Heart right ventricle (tissue), 16 donors: Measurements from ENCODE around the gene TUBGCP6. TPM values are rescaled to one million over a fixed set of nuclear protein-coding genes. Genes with fewer than 3 reads are reported as not detected.

ENCODE experiments used
- ATAC-seq, 8 donors: fragments of 200-7000 bp; cut with Tn5 transposase; one replicate each; pipeline ENCODE4 v1.9.1; 2020; ENCODE audit warnings: mild to moderate bottlenecking in 8 of 8, moderate library complexity in 8 of 8, moderate number of reproducible peaks in 1 of 8
- DNase-seq, 2 donors: peaks; one replicate each; pipeline ENCODE4 v3.0.0-alpha.2; 2020
- H3K27ac ChIP-seq, 10 donors: fragments of 200-600 bp; sonication (generic) in 2 of 10; one replicate each; pipeline versions ENCODE4 v1.5.0 to v1.8.0; 2020 to 2022; ENCODE audit warnings: mild to moderate bottlenecking in 3 of 10
- H3K27me3 ChIP-seq, 7 donors: fragments of 200-600 bp; one replicate each; pipeline ENCODE4 v1.8.0; 2021 to 2022; ENCODE audit warnings: mild to moderate bottlenecking in 2 of 7
- H3K36me3 ChIP-seq, 9 donors: fragments of 200-600 bp; sonication (generic) in 1 of 9; one replicate each; pipeline versions ENCODE4 v1.5.0 to v1.8.0; 2020 to 2022; ENCODE audit warnings: mild to moderate bottlenecking in 2 of 9
- H3K4me1 ChIP-seq, 9 donors: fragments of 200-600 bp; sonication (generic) in 1 of 9; one replicate each; pipeline versions ENCODE4 v1.5.0 to v1.8.0; 2020 to 2022; ENCODE audit warnings: mild to moderate bottlenecking in 4 of 9
- H3K4me3 ChIP-seq, 10 donors: fragments of 200-600 bp; sonication (generic) in 2 of 10; one replicate each; pipeline versions ENCODE4 v1.5.0 to v1.8.0; 2020 to 2022; ENCODE audit warnings: mild to moderate bottlenecking in 7 of 10, moderate library complexity in 2 of 10
- H3K9me3 ChIP-seq, 11 donors: fragments of 200-600 bp in 10 of 11; sonication (generic) in 2 of 11; one replicate each; pipeline versions ENCODE4 v1.5.0 to v1.8.0; 2013 to 2022; ENCODE audit warnings: mild to moderate bottlenecking in 2 of 11, control low read depth in 1 of 11, moderate library complexity in 1 of 11
- CTCF ChIP-seq, 9 donors: fragments of 200-600 bp; sonication (generic) in 2 of 9; IDR thresholded peaks; one replicate each; pipeline versions ENCODE4 v1.5.0 to v1.8.0; 2021 to 2022; ENCODE audit warnings: antibody characterized with exemption in 9 of 9, mild to moderate bottlenecking in 5 of 9, moderate library complexity in 1 of 9
- WGBS, 2 donors: extraction: QIAGEN DNeasy Blood & Tissue Kit; methylation state at CpG; one replicate each; pipeline ENCODE4 v1.1.7; 2013; ENCODE audit warnings: inconsistent platforms in 1 of 2; 5-methylcytosine and 5-hydroxymethylcytosine counted together
- intact Hi-C, 10 donors: fragments of 100-400 bp; cut with DNase I; formaldehyde crosslinking; loops; one replicate each; pipeline versions ENCODE4 v1.11.1 to v1.14.2; 2022
- polyA plus RNA-seq, 2 donors: library from polyadenylated mRNA; stranded (reverse); fragments of 200-250 nt; gene quantifications; one replicate each; pipeline ENCODE4 v1.2.3, GENCODE V29; 2013
- total RNA-seq, 10 donors: library from RNA; stranded (reverse); fragmentation: NEBNext Ultra II Directional in 3 of 10; extraction: Animal tissue kit (Norgen Biotek cat#: 25700) in 3 of 10; gene quantifications; one replicate each; pipeline versions ENCODE4 v1.2.1 to v1.2.4, GENCODE V29; 2021 to 2023
- donor health status: Arrhythmogenic right ventricular cardiomyopathy.
- donor health status: ischemic (EF 13 %, LVEDD 7.1; RV severe dilation, severe dysfunction).
- donor health status: healthy with polysubstance abuse.
- donor health status: DM: no; HTN: yes; CAD: no.
- donor health status: DM: no; HTN: no; CAD: no.
- donor health status: ischemic (EF 25% LVEDD 6.9; RV normal size, moderate dysfunction).
- donor health status: ischemic (EF 25% LVEDD 5.7; RV mildly dilated, moderate dysfunction).
- donor health status: healthy.
- donor health status: DM: yes; HTN: yes; CAD: no.
- donor health status: Ischemic cardiomyopathy.
- donor health status: ischemic (EF 35%, LVEDD 5.7; RV mildly dilated, moderate dysfunction).
- donor health status: nonischemic (EF 11% LVEDD 7.7; RV severe dilation, severe dysfunction).
- donor health status: DM: yes; HTN: yes; CAD: no.
- donor health status: PGD.
- donor health status: ischemic (EF 29% LVEDD 5.4; RV normal size, mild dysfunction).
- donor health status: nonischemic (EF 23%, LVEDD 6.1; RV moderate dilation, normal function).

Gene TUBGCP6
- total and polyA plus RNA-seq, 12 donors: 14.2 to 40.7 (median 18.5) TPM

DNA sequence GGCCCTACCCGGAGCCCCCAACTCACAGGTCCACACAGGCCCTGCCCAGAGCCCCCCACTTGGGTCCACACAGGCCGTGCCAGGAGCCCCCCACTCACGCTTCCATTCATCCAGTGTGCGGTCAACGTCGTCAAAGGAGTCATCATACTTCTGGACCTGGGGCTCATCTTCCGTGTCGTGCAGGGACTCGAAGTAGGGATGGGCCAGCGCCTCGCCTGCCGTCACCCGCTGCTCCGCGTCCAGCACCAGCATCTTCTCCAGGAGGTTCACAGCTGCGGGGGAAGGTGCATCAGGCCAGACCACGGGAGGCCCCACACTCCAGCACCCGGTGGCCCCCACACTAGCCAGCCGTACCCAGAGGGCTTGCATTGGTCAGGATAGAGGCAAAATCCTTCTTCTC, 10.3 kb upstream of the TUBGCP6 start:
- no peak for DNase-seq
- 89% methylated on average over 19 of the region's 19 CpGs for WGBS, 2 donors
- Histone ChIP-seq H3K27ac (no peak overlapping the region), H3K4me3 (no peak overlapping the region), H3K4me1 (peaks cover 8 to 43% (median 24%) of the 10 kb centered on the region in 9 donors), H3K9me3 (no peaks in the 10 kb centered on the region), H3K27me3 (peaks cover 0 to 1% (median 0%) of the 10 kb centered on the region in 7 donors), H3K36me3 (peaks cover 0 to 18% (median 0%) of the 10 kb centered on the region in 9 donors)
- no peak for TF ChIP-seq CTCF (IDR thresholded peaks at IDR 0.05)
- intact Hi-C loops: loop anchor here in 1 of 10 donors (5.0 kb wide), 1 partner anchor 82 kb away; no protein-coding TSS in a partner anchor
- no peak for ATAC-seq

DNA sequence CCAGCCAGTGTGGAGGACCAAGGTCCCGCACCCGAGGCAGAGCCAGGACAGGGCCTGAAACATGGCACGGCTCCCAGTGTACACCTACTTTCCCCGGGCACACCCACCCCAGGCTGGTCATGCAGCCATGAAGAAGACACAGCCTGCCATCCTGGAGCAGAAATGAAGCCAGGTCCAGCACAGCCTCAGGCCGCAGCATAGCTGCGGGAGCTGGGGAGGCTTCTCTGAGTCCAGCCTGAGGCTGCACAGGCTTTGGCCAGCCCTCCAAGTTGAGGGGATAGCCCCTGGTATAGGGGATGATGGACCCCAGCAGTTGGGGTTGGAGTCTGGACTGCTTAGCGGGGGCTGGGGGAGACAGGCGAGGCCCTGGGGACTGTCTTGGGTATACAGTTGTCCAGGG, 9.1 kb upstream of the TUBGCP6 start:
- 72 to 79% methylated on average over 8 of the region's 8 CpGs for WGBS, 2 donors
- intact Hi-C loops: loop anchor here in 8 of 10 donors (2.0 to 5.0 kb wide), 5 partner anchors 73 to 243 kb away; partner anchors contain the start of genes PPP6R2 (in 4 of the 8) and DENND6B (in 3 of the 8)
- ATAC-seq (no peak), DNase-seq (no peak)
- H3K27ac ChIP-seq: no peak overlapping the region
- H3K4me1 ChIP-seq: peaks cover 15 to 46% (median 32%) of the 10 kb centered on the region in 9 donors
- no peak overlapping the region for H3K4me3 ChIP-seq
- H3K27me3 ChIP-seq: no peaks in the 10 kb centered on the region
- H3K36me3 ChIP-seq: peaks cover 0 to 18% (median 0%) of the 10 kb centered on the region in 9 donors
- no peak for TF ChIP-seq CTCF (IDR thresholded peaks at IDR 0.05)
- no peaks in the 10 kb centered on the region for H3K9me3 ChIP-seq

DNA sequence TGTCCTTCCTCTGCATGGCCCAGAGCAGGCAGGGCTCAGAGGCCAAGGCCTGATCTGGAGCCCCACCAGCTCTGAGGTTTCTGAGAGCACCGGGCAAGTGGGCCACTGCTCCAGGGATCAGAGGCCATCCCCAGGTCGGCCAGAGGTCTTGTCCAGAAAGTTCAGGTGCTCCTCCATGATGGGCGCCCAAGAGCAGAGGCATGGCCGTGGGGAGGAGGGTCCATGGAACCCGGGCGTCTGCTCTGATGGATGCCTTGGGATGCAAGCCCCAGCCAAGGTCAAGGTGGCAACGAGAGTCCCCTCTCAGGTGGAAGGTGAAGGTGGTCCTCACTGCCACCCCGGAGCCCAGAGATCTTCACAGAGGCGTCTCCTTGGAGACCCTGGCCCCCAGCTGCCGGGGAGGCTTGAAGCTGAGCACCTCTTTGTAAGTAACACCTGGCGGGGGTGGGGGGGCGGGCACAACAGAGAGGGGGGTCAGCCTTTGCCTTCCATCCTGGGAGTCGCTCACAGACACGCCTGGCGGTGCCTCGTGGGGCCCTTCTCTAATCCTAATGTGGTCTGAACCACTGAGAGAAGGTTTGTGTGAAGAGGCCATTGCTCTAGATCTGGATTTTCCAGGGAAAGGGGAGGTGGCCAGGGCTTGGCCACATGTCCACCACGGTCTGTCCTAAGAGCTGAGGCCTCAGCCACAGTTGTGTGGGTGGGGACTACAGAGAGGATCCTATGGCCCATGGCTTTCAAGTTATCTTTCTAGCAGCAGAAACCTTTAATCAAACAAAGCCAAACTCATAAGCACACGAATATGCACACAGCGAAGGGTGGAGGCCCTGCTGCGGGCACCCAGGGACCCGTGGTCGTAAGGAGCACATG, 8.5 kb upstream of the TUBGCP6 start:
- no peak for DNase-seq
- Histone ChIP-seq H3K9me3 (no peaks in the 10 kb centered on the region), H3K27me3 (no peaks in the 10 kb centered on the region), H3K4me1 (peaks cover 10 to 41% (median 28%) of the 10 kb centered on the region in 9 donors), H3K36me3 (peaks cover 0 to 23% (median 0%) of the 10 kb centered on the region in 9 donors), H3K4me3 (no peak overlapping the region), H3K27ac (no peak overlapping the region)
- intact Hi-C loops: loop anchor here in 8 of 10 donors (2.0 to 5.0 kb wide), 5 partner anchors 74 to 244 kb away; partner anchors contain the start of genes PPP6R2 (in 4 of the 8) and DENND6B (in 3 of the 8)
- WGBS, 2 donors: 85 to 86% methylated on average over 22 of the region's 22 CpGs
- TF ChIP-seq CTCF (IDR thresholded peaks at IDR 0.05): no peak
- ATAC-seq: no peak
